ENCODE data around the gene TRABD.

TRABD gene

DNA sequence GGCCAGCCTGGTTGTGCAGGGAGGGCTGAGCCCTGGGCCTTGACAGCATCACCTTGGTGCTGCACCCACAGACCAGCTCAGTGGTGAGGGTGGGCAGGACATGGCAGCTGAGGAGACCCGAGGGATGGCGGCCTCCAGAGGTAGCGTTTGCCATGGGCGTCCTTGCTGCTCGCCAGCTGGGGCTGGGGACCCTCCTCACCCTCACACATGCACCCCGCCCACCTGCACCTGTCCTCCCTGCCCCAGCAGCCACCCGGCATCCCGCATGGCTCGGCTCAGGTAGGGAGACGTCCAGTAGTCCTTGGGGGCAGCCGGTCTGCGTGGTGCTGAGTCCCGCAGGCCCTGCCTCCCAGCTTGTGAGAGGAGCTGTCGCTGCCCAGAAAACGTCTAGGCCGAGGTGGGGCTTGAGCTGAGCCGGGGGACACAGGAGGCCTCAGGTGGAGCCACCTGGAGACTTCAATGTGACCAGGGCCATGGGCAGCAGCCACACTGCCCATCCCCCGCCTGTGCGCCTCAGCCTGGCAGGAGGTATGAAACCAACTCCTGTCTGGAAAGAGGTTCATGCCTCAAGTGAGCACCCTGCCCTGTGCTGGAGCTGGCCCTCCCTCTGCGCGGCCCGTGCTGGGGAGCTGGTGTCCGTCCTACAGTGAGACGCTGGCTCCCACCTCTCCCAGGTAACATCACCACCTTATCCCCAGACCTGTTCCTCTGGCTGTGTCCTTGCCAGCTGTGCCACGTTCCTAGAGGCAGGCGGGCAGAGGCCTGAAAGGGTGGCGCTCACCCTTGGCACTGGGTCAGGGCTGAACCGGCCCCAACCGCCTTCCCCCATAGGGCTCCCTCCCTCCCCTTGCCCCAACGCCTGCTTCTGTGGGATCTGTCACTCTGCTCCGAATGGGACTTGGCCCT is 3.3 kb upstream of the TRABD start:
- Histone ChIP-seq H3K27ac (no peak overlapping the region), H3K9ac (no peak overlapping the region), H3K4me1 (ENCODE audit: low read depth, poor library complexity, severe bottlenecking) (peaks cover 3% of the 10 kb centered on the region), H3K79me2 (ENCODE audit: insufficient read depth, low read depth) (peaks cover 13% of the 10 kb centered on the region; the same call in 1 of the 2 replicates), H3K27me3 (ENCODE audit: insufficient read depth, low read depth) (no peaks in the 10 kb centered on the region), H3K4me2 (no peak overlapping the region), H4K20me1 (ENCODE audit: insufficient read depth) (no peaks in the 10 kb centered on the region), H3K36me3 (ENCODE audit: insufficient read depth) (no peaks in the 10 kb centered on the region), H3K4me3 (IDR thresholded peaks at IDR 0.05; ENCODE audit: insufficient read depth, low read depth, low read length) (no peak overlapping the region), H2AFZ (ENCODE audit: low read depth) (no peak overlapping the region)
- TF ChIP-seq, protein P1, sequence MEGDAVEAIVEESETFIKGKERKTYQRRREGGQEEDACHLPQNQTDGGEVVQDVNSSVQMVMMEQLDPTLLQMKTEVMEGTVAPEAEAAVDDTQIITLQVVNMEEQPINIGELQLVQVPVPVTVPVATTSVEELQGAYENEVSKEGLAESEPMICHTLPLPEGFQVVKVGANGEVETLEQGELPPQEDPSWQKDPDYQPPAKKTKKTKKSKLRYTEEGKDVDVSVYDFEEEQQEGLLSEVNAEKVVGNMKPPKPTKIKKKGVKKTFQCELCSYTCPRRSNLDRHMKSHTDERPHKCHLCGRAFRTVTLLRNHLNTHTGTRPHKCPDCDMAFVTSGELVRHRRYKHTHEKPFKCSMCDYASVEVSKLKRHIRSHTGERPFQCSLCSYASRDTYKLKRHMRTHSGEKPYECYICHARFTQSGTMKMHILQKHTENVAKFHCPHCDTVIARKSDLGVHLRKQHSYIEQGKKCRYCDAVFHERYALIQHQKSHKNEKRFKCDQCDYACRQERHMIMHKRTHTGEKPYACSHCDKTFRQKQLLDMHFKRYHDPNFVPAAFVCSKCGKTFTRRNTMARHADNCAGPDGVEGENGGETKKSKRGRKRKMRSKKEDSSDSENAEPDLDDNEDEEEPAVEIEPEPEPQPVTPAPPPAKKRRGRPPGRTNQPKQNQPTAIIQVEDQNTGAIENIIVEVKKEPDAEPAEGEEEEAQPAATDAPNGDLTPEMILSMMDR (conservative IDR thresholded peaks at IDR 0.05; ENCODE audit: low read depth, low read length), result no peak

- H3K27ac ChIP-seq, result no peak overlapping the region
- H3K79me2 ChIP-seq (ENCODE audit: insufficient read depth, low read depth), result peaks cover 22% of the 10 kb centered on the region
- no peaks in the 10 kb centered on the region for H3K36me3 ChIP-seq (ENCODE audit: insufficient read depth)
- no peak overlapping the region for H2AFZ ChIP-seq (ENCODE audit: low read depth)
- H3K27me3 ChIP-seq (ENCODE audit: insufficient read depth, low read depth), result no peaks in the 10 kb centered on the region
- H3K4me2 ChIP-seq, result no peak overlapping the region
- H3K9ac ChIP-seq, result no peak overlapping the region
- TF ChIP-seq, protein P1 (conservative IDR thresholded peaks at IDR 0.05; ENCODE audit: low read depth, low read length), result no peak
- H4K20me1 ChIP-seq (ENCODE audit: insufficient read depth), result no peaks in the 10 kb centered on the region
- peaks cover 12% of the 10 kb centered on the region for H3K4me1 ChIP-seq (ENCODE audit: low read depth, poor library complexity, severe bottlenecking)
- H3K4me3 ChIP-seq (IDR thresholded peaks at IDR 0.05; ENCODE audit: insufficient read depth, low read depth, low read length), result no peak overlapping the region
Observed at GRCh38 chr22:50183141-50183971, 2.4 kb upstream of the TRABD start.

DNA sequence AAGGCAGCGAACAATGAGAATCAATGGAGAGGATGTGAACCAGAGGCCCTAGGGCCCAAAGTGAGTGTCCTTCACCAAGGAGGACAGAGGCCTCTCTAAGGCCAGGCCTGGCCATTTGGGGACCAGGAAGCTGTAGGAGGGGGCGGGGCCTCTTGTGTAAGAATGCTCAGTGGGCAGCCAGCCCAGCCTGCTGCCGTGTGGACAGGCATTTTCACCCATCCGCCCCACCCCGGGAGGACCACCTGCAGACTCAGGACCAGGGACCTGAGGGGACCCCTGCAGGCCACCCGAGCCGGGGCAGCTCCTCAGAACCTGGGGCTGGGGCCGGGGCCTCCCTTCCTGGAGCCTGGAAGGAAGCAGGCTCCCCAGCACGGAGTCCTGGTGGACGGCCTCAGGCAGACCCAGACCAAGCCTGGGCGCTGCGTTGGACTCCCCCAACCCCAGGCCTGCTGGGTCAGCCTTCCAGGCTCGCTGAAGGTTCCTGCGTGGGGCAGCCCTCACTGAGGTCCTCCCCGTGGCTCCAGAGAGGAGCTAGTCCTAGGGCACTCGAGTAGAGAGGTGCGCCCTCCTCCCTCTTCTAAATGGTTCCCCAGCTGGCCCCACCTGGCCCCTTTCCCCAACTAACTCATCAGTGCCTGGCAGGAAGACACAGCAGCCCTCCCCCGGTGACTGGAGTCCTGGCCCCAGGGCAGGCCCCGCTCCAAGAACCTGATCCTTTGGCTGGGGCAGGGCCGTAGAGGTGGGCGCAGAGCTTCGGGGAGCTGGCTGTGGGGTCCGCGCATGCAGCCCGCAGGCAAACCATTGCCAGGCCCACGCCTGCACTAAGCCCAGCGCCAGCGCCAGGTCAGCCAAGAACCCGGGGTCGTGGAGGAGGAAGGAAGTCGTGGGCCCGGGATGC is 1.5 kb upstream of the TRABD start:
- no peaks in the 10 kb centered on the region for H4K20me1 ChIP-seq (ENCODE audit: insufficient read depth)
- TF ChIP-seq, protein P1 (conservative IDR thresholded peaks at IDR 0.05; ENCODE audit: low read depth, low read length), result no peak
- H3K27me3 ChIP-seq (ENCODE audit: insufficient read depth, low read depth), result no peaks in the 10 kb centered on the region
- no peaks in the 10 kb centered on the region for H3K36me3 ChIP-seq (ENCODE audit: insufficient read depth)
- H3K27ac ChIP-seq, result no peak overlapping the region
- no peak overlapping the region for H3K9ac ChIP-seq
- H2AFZ ChIP-seq (ENCODE audit: low read depth), result no peak overlapping the region
- H3K4me3 ChIP-seq (IDR thresholded peaks at IDR 0.05; ENCODE audit: insufficient read depth, low read depth, low read length), result no peak overlapping the region
- peaks cover 23% of the 10 kb centered on the region for H3K79me2 ChIP-seq (ENCODE audit: insufficient read depth, low read depth)
- H3K4me2 ChIP-seq, result no peak overlapping the region
- peaks cover 21% of the 10 kb centered on the region for H3K4me1 ChIP-seq (ENCODE audit: low read depth, poor library complexity, severe bottlenecking)

DNA sequence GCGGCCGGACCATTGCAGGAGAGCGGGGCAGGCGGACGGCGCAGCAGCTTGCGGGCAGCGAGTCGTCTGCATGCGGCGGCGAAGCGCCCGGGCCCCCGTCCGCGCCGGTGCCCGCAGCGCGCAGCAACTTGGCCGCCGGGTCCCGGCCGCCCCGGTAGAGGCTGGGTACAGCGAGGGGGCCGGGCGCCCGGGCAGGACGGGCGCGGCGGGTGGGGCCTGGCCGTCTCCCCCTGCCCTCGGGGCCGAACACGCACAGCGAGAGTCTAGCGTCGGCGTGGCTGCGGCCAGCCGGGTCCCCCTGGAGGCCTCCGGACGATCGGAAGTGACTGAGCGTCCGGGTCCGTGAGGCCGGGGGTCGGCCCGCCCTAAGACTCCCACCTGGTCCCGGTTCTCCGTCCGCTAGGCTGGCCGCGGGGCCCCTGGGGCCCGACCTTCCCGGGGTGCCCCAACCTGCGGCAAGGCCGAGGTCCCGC is 775 bp upstream of the TRABD start:
- Histone ChIP-seq H3K4me2 (no peak overlapping the region), H3K27me3 (ENCODE audit: insufficient read depth, low read depth) (no peaks in the 10 kb centered on the region), H3K27ac (no peak overlapping the region), H4K20me1 (ENCODE audit: insufficient read depth) (no peaks in the 10 kb centered on the region), H3K36me3 (ENCODE audit: insufficient read depth) (no peaks in the 10 kb centered on the region), H3K9ac (no peak overlapping the region), H3K79me2 (ENCODE audit: insufficient read depth, low read depth) (peaks cover 23% of the 10 kb centered on the region), H3K4me1 (ENCODE audit: low read depth, poor library complexity, severe bottlenecking) (peaks cover 27% of the 10 kb centered on the region), H2AFZ (ENCODE audit: low read depth) (no peak overlapping the region), H3K4me3 (IDR thresholded peaks at IDR 0.05; ENCODE audit: insufficient read depth, low read depth, low read length) (no peak overlapping the region)
- TF ChIP-seq, protein P1 (conservative IDR thresholded peaks at IDR 0.05; ENCODE audit: low read depth, low read length), result no peak
